Natural killer cell (primary cell): ENCODE results near the gene TNFRSF25. TPM values are rescaled to one million over a fixed set of nuclear protein-coding genes. Genes with fewer than 3 reads are reported as not detected.

Source experiments
- ATAC-seq, 3 donors: fragments of 150-1000 bp in 2 of 3; fragments of 200-7000 bp in 1 of 3; cut with Tn5 transposase; 1 replicate in 1 of 3; 2 replicates in 2 of 3; pipeline ENCODE4 v1.10.0; 2021; ENCODE audit warnings: mild to moderate bottlenecking in 2 of 3, moderate library complexity in 2 of 3
- DNase-seq, 2 donors: peaks; one replicate each; pipeline versions ENCODE4 v3.0.0 to v3.0.0-alpha.2; 2013 to 2021; ENCODE audit warnings: mixed read lengths in 1 of 2
- H3K27ac ChIP-seq: one replicate; pipeline ENCODE4 v1.5.1; 2013; ENCODE audit warnings: mild to moderate bottlenecking, low read length
- H3K27me3 ChIP-seq: one replicate; pipeline ENCODE4 v1.6.1; 2013; ENCODE audit warnings: low read length; ENCODE audit not compliant: control insufficient read depth, insufficient read depth
- H3K36me3 ChIP-seq: one replicate; pipeline ENCODE4 v1.6.1; 2013; ENCODE audit warnings: low read length; ENCODE audit not compliant: control insufficient read depth, insufficient read depth
- H3K4me1 ChIP-seq: one replicate; pipeline ENCODE4 v1.6.1; 2013; ENCODE audit warnings: low read length; ENCODE audit not compliant: control insufficient read depth, insufficient read depth
- H3K4me3 ChIP-seq: one replicate; pipeline ENCODE4 v1.5.1; 2013; ENCODE audit warnings: low read length
- H3K9me3 ChIP-seq: one replicate; pipeline ENCODE4 v1.6.1; 2013; ENCODE audit warnings: low read length; ENCODE audit not compliant: control insufficient read depth, insufficient read depth
- H3K27ac Mint-ChIP-seq, 2 donors: one replicate each; pipeline ENCODE4 v1.8.0; 2022; ENCODE audit warnings: mild to moderate bottlenecking in 2 of 2, mixed read lengths in 2 of 2, moderate library complexity in 1 of 2
- H3K27me3 Mint-ChIP-seq, 2 donors: one replicate each; pipeline ENCODE4 v1.8.0; 2022; ENCODE audit warnings: low read depth in 2 of 2, mixed read lengths in 2 of 2
- H3K36me3 Mint-ChIP-seq: one replicate; pipeline ENCODE4 v1.8.0; 2022; ENCODE audit warnings: mixed read lengths
- H3K4me1 Mint-ChIP-seq, 2 donors: one replicate each; pipeline ENCODE4 v1.8.0; 2022; ENCODE audit warnings: mixed read lengths in 2 of 2
- H3K4me3 Mint-ChIP-seq: one replicate; pipeline ENCODE4 v1.8.0; 2022; ENCODE audit warnings: mild to moderate bottlenecking, moderate library complexity, mixed read lengths
- H3K9me3 Mint-ChIP-seq, 2 donors: one replicate each; pipeline ENCODE4 v1.8.0; 2022; ENCODE audit warnings: mixed read lengths in 2 of 2
- CTCF ChIP-seq: fragments of 200-600 bp; IDR thresholded peaks from one replicate; pipeline ENCODE4 v1.8.0; 2022; ENCODE audit warnings: antibody characterized with exemption
- whole genome bisulfite sequencing: methylation state at CpG from one replicate; pipeline ENCODE4 v1.1.7; 2013; ENCODE audit warnings: missing lambda C conversion rate; ENCODE audit not compliant: insufficient coverage; 5-methylcytosine and 5-hydroxymethylcytosine counted together
- intact Hi-C: fragments of 100-400 bp; cut with micrococcal nuclease; formaldehyde crosslinking; loops from one replicate; pipeline ENCODE4 v1.14.2; 2022
- total RNA-seq, 4 donors: library from RNA; stranded (reverse); fragments of 120-200 nt in 1 of 4; gene quantifications; one replicate each; pipeline versions ENCODE4 v1.2.3 to v1.2.4, GENCODE V29; 2013 to 2022

TNFRSF25 gene
- total RNA-seq, 3 donors from 2014 or later (not counting 1 experiment from before 2014, with no cell fraction given), result 14.5 to 41.5 (median 19.9) TPM

GRCh38 chr1:6474815-6475282 lies 8.9 kb upstream of the TNFRSF25 start:
- Mint-ChIP-seq H3K4me3 (no peak overlapping the region), H3K27ac (no peak overlapping the region), H3K36me3 (no peaks in the 10 kb centered on the region), H3K27me3 (peaks cover 0 to 5% of the 10 kb centered on the region in 2 donors), H3K4me1 (peaks cover 0 to 7% of the 10 kb centered on the region in 2 donors), H3K9me3 (no peaks in the 10 kb centered on the region)
- H3K4me3 ChIP-seq, result no peak overlapping the region
- 78% methylated on average over 11 of the region's 13 CpGs for WGBS
- no peaks in the 10 kb centered on the region for H3K27me3 ChIP-seq
- no peak for DNase-seq
- no peak overlapping the region for H3K27ac ChIP-seq
- intact Hi-C loops, result loop anchor here (2.0 kb wide), 1 partner anchor 126 kb away; no protein-coding TSS in a partner anchor
- no peaks in the 10 kb centered on the region for H3K9me3 ChIP-seq
- H3K36me3 ChIP-seq, result no peaks in the 10 kb centered on the region
- peaks cover 6% of the 10 kb centered on the region for H3K4me1 ChIP-seq
- TF ChIP-seq CTCF, result no peak
- no peak for ATAC-seq

- H3K9me3 ChIP-seq, result no peaks in the 10 kb centered on the region
- H3K4me1 ChIP-seq, result peaks cover 6% of the 10 kb centered on the region
- no peak for TF ChIP-seq CTCF
- H3K27me3 ChIP-seq, result no peaks in the 10 kb centered on the region
- no peaks in the 10 kb centered on the region for H3K9me3 Mint-ChIP-seq
- H3K4me1 Mint-ChIP-seq, result peaks cover 0 to 7% of the 10 kb centered on the region in 2 donors
- peaks cover 0 to 5% of the 10 kb centered on the region in 2 donors for H3K27me3 Mint-ChIP-seq
- no peak overlapping the region for H3K4me3 Mint-ChIP-seq
- no peak overlapping the region for H3K4me3 ChIP-seq
- H3K27ac ChIP-seq, result no peak overlapping the region
- DNase-seq (no peak), ATAC-seq (no peak)
- H3K36me3 Mint-ChIP-seq, result no peaks in the 10 kb centered on the region
- WGBS, result 90% methylated on average over 26 of the region's 33 CpGs
- H3K27ac Mint-ChIP-seq, result no peak overlapping the region
- H3K36me3 ChIP-seq, result no peaks in the 10 kb centered on the region
- intact Hi-C loops, result loop anchor here (2.0 kb wide), 1 partner anchor 125 kb away; no protein-coding TSS in a partner anchor
Observed at GRCh38 chr1:6473974-6474814, 8.2 kb upstream of the TNFRSF25 start.

- Histone ChIP-seq H3K4me3 (no peak overlapping the region), H3K27me3 (no peaks in the 10 kb centered on the region), H3K9me3 (no peaks in the 10 kb centered on the region), H3K27ac (no peak overlapping the region), H3K36me3 (no peaks in the 10 kb centered on the region), H3K4me1 (peaks cover 6% of the 10 kb centered on the region)
- Mint-ChIP-seq H3K27ac (no peak overlapping the region), H3K36me3 (no peaks in the 10 kb centered on the region), H3K9me3 (no peaks in the 10 kb centered on the region), H3K27me3 (peaks cover 0 to 2% of the 10 kb centered on the region in 2 donors), H3K4me3 (no peak overlapping the region), H3K4me1 (peaks cover 0 to 7% of the 10 kb centered on the region in 2 donors)
- DNase-seq, result no peak
- intact Hi-C loops, result no loop called here
- no peak for TF ChIP-seq CTCF
- no peak for ATAC-seq
- WGBS, result 94% methylated on average over 18 of the region's 18 CpGs
Observed at GRCh38 chr1:6473156-6473555, 7.2 kb upstream of the TNFRSF25 start.
